GM23338 (cell line): ENCODE results near the gene KIF5A. TPM values are rescaled to one million over a fixed set of nuclear protein-coding genes. Genes with fewer than 3 reads are reported as not detected.
"Not testable (repeated sequence)": the region's sequence is repeated elsewhere in the genome, so short reads cannot be mapped to it uniquely, and the experiment has no call there.

Experiments used
- ATAC-seq: fragments of 200-7000 bp; cut with Tn5 transposase; 3 replicates; pipeline ENCODE4 v1.9.1; 2020
- DNase-seq: peaks from one replicate; pipeline ENCODE4 v3.0.0-alpha.2; 2015; ENCODE audit warnings: low spot score
- H2AFZ ChIP-seq: fragments of 200-600 bp; sonication (generic); 2 replicates; pipeline ENCODE4 v1.8.0; 2016; ENCODE audit warnings: antibody characterized with exemption, mild to moderate bottlenecking, moderate library complexity
- H3F3A ChIP-seq: fragments of 200-600 bp; sonication (generic); replicated peaks from 2 replicates; pipeline ENCODE4 v1.8.0; 2017; ENCODE audit warnings: antibody characterized with exemption, mixed run types, low read depth
- H3K27ac ChIP-seq: fragments of 200-600 bp; sonication (generic); 2 replicates; pipeline ENCODE4 v1.6.1; 2016; ENCODE audit warnings: low read depth
- H3K27me3 ChIP-seq: fragments of 200-600 bp; sonication (generic); 2 replicates; pipeline ENCODE4 v1.8.0; 2016; ENCODE audit warnings: mild to moderate bottlenecking, mixed run types, moderate library complexity; ENCODE audit not compliant: insufficient read depth
- H3K36me3 ChIP-seq: fragments of 200-600 bp; sonication (generic); 2 replicates; pipeline ENCODE4 v1.8.0; 2016; ENCODE audit warnings: mild to moderate bottlenecking; ENCODE audit not compliant: insufficient read depth
- H3K4me1 ChIP-seq: fragments of 200-600 bp; sonication (generic); 2 replicates; pipeline ENCODE4 v1.8.0; 2016; ENCODE audit warnings: mild to moderate bottlenecking, moderate library complexity; ENCODE audit not compliant: insufficient read depth
- H3K4me2 ChIP-seq: fragments of 200-600 bp; sonication (generic); 2 replicates; pipeline ENCODE4 v1.7.1; 2017; ENCODE audit warnings: mixed run types
- H3K4me3 ChIP-seq: fragments of 200-600 bp; sonication (generic); 2 replicates; pipeline ENCODE4 v1.6.1; 2016; ENCODE audit warnings: mixed run types
- H3K79me2 ChIP-seq: fragments of 200-600 bp; sonication (generic); replicated peaks from 2 replicates; pipeline ENCODE4 v1.8.0; 2017; ENCODE audit warnings: mild to moderate bottlenecking; ENCODE audit not compliant: insufficient read depth
- H3K9me2 ChIP-seq: fragments of 200-600 bp; sonication (generic); 2 replicates; pipeline ENCODE4 v1.8.0; 2017; ENCODE audit not compliant: insufficient read depth
- H4K20me1 ChIP-seq: fragments of 200-600 bp; sonication (generic); replicated peaks from 2 replicates; pipeline ENCODE4 v1.8.0; 2017; ENCODE audit warnings: mild to moderate bottlenecking; ENCODE audit not compliant: insufficient read depth
- H3K27ac Mint-ChIP-seq: 2 replicates; pipeline ENCODE4 v1.8.0; 2020; ENCODE audit warnings: inconsistent platforms, mild to moderate bottlenecking, moderate library complexity, mixed read lengths
- H3K27me3 Mint-ChIP-seq: 3 replicates; pipeline ENCODE4 v1.8.0; 2022; ENCODE audit warnings: low read depth, mild to moderate bottlenecking, moderate library complexity, mixed read lengths, inconsistent platforms; ENCODE audit not compliant: insufficient read depth, poor library complexity
- H3K36me3 Mint-ChIP-seq: 3 replicates; pipeline ENCODE4 v1.8.0; 2021; ENCODE audit warnings: low read depth, mild to moderate bottlenecking, inconsistent platforms, moderate library complexity, mixed read lengths
- H3K4me1 Mint-ChIP-seq: 3 replicates; pipeline ENCODE4 v1.8.0; 2020; ENCODE audit warnings: mild to moderate bottlenecking, inconsistent platforms, mixed read lengths
- H3K4me3 Mint-ChIP-seq: 3 replicates; pipeline ENCODE4 v1.8.0; 2021; ENCODE audit warnings: moderate library complexity, mild to moderate bottlenecking, inconsistent platforms, mixed read lengths
- H3K9me3 Mint-ChIP-seq: 3 replicates; pipeline ENCODE4 v1.8.0; 2020; ENCODE audit warnings: moderate library complexity, mild to moderate bottlenecking, inconsistent platforms, mixed read lengths
- CREB1 ChIP-seq: fragments of 250-450 bp; sonication (Bioruptor Pico); IDR thresholded peaks from 2 replicates; pipeline ENCODE4 v1.5.0; 2020; ENCODE audit warnings: low read depth, mild to moderate bottlenecking, moderate library complexity
- JUNB ChIP-seq: IDR thresholded peaks from one replicate; pipeline ENCODE4 v1.6.1; 2016; ENCODE audit warnings: antibody characterized with exemption; ENCODE audit not compliant: unreplicated experiment
- polyA plus RNA-seq: library from polyadenylated mRNA; unstranded; fragments of >200 nt; fragmentation: Nextera tagmentation; extraction: Ambion mirVana; gene quantifications from 2 replicates; pipeline ENCODE4 v1.2.1, GENCODE V29; 2016
- total RNA-seq: library from RNA; depleted of rRNA; stranded (reverse); fragments of >200 nt; shearing (Covaris generic); gene quantifications from 2 replicates; pipeline ENCODE4 v1.2.3, GENCODE V29; 2014
- TF ChIP-seq, protein P1 (sequence below): IDR thresholded peaks from one replicate; pipeline ENCODE4 v1.6.1; 2018; ENCODE audit warnings: antibody characterized with exemption; ENCODE audit not compliant: unreplicated experiment

KIF5A gene
- total and polyA plus RNA-seq, 2 experiments from 2014 or later = 11.1 to 21.3 TPM

DNA sequence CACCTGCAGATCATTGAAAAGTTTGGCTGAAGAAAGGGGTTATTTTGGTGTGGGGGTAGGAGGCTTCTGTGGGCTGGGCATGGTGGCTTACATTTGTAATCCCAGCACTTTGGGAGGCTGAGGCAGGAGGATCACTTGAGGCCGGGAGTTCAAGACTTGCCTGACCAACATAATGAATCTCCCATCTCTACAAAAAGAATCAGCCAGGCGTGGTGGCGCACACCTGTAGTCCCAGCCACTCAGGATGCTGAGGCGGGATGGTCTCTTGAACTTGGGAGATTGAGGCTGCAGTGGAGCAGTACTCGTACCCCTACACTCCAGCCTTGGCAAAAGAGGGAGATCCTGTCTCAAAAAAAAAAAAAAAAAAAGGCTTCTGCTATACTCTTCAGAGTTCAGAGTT lies 36.6 kb upstream of the KIF5A start:
- Histone ChIP-seq H3K4me2 (no peak overlapping the region), H2AFZ (no peak overlapping the region), H3K79me2 (peaks cover 29% of the 10 kb centered on the region), H4K20me1 (peaks cover 41% of the 10 kb centered on the region), H3K9me2 (no peaks in the 10 kb centered on the region), H3K27me3 (no peaks in the 10 kb centered on the region), H3K27ac (no peak overlapping the region), H3F3A (peaks cover 61% of the 10 kb centered on the region), H3K36me3 (peaks cover 93% of the 10 kb centered on the region), H3K4me3 (no peak overlapping the region), H3K4me1 (peaks cover 4% of the 10 kb centered on the region)
- H3K9me3 Mint-ChIP-seq = no peaks in the 10 kb centered on the region; the same call in 1 of the 3 replicates
- ATAC-seq = no peak
- TF ChIP-seq, protein P1, sequence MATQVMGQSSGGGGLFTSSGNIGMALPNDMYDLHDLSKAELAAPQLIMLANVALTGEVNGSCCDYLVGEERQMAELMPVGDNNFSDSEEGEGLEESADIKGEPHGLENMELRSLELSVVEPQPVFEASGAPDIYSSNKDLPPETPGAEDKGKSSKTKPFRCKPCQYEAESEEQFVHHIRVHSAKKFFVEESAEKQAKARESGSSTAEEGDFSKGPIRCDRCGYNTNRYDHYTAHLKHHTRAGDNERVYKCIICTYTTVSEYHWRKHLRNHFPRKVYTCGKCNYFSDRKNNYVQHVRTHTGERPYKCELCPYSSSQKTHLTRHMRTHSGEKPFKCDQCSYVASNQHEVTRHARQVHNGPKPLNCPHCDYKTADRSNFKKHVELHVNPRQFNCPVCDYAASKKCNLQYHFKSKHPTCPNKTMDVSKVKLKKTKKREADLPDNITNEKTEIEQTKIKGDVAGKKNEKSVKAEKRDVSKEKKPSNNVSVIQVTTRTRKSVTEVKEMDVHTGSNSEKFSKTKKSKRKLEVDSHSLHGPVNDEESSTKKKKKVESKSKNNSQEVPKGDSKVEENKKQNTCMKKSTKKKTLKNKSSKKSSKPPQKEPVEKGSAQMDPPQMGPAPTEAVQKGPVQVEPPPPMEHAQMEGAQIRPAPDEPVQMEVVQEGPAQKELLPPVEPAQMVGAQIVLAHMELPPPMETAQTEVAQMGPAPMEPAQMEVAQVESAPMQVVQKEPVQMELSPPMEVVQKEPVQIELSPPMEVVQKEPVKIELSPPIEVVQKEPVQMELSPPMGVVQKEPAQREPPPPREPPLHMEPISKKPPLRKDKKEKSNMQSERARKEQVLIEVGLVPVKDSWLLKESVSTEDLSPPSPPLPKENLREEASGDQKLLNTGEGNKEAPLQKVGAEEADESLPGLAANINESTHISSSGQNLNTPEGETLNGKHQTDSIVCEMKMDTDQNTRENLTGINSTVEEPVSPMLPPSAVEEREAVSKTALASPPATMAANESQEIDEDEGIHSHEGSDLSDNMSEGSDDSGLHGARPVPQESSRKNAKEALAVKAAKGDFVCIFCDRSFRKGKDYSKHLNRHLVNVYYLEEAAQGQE = no peak
- TF ChIP-seq CREB1 (CRISPR knock-in tag) (no peak), JUNB (no peak)
- H3K36me3 Mint-ChIP-seq = peaks cover 95% of the 10 kb centered on the region
- no peak overlapping the region for H3K27ac Mint-ChIP-seq
- H3K27me3 Mint-ChIP-seq = peaks cover 19% of the 10 kb centered on the region
- no peak overlapping the region for H3K4me3 Mint-ChIP-seq
- no peak for DNase-seq
- H3K4me1 Mint-ChIP-seq = peaks cover 11% of the 10 kb centered on the region

DNA sequence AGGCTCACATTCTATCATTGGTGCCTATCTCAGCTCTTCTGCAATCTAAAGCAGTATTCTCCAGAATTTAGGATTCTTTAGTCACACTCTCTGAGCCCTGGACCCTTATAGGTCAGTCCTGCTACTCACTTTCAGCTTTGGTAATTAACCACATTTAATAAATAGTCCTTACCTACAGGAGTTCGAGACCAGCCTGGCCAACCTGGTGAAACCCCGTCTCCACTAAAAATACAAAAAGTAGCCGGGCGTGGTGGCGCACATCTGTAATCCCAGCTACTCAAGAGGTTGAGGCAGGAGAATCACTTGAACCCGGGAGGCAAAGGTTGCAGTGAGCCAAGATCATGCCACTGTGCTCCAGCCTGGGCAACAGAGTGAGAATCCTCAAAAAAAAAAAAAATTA lies 36.2 kb upstream of the KIF5A start:
- H2AFZ ChIP-seq, H3K27me3 ChIP-seq, ATAC-seq, H3K4me3 Mint-ChIP-seq, H3K4me2 ChIP-seq, H3K9me3 Mint-ChIP-seq, H3K4me1 ChIP-seq, DNase-seq, H3K27ac Mint-ChIP-seq, H3K27ac ChIP-seq, H3K4me3 ChIP-seq, H3K9me2 ChIP-seq: not testable (repeated sequence)
- H3K4me1 Mint-ChIP-seq = peaks cover 14% of the 10 kb centered on the region
- Histone ChIP-seq H3K36me3 (peaks cover 89% of the 10 kb centered on the region), H3K79me2 (peaks cover 34% of the 10 kb centered on the region), H4K20me1 (peaks cover 45% of the 10 kb centered on the region), H3F3A (peaks cover 66% of the 10 kb centered on the region)
- peaks cover 95% of the 10 kb centered on the region for H3K36me3 Mint-ChIP-seq
- H3K27me3 Mint-ChIP-seq = peaks cover 14% of the 10 kb centered on the region

DNA sequence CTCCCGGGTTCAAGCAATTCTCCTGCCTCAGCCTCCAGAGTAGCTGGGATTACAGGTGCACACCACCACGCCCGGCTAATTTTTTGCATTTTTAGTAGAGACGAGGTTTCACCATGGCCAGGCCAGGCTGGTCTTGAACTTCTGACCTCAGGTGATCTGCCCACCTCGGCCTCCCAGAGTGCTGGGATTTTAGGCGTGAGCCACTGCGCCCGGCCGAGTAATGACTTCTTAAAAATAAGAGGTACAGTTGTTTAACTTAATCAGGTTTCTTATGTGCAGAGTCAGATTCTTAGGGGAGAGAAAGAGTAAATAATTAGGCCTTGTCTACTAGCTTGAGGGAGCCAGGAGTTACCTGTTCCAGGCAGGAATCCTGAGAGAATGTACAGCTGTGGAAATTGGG lies 35.6 kb upstream of the KIF5A start:
- H3K27me3 Mint-ChIP-seq = peaks cover 14% of the 10 kb centered on the region
- Histone ChIP-seq H3K36me3 (peaks cover 83% of the 10 kb centered on the region), H4K20me1 (peaks cover 49% of the 10 kb centered on the region), H3K79me2 (peaks cover 39% of the 10 kb centered on the region), H3F3A (peaks cover 71% of the 10 kb centered on the region), H3K4me1 (peaks cover 14% of the 10 kb centered on the region)
- H3K9me2 ChIP-seq, H3K27me3 ChIP-seq, H3K4me3 Mint-ChIP-seq, DNase-seq, H3K27ac ChIP-seq, H3K9me3 Mint-ChIP-seq, H3K4me3 ChIP-seq, H2AFZ ChIP-seq, H3K4me2 ChIP-seq, ATAC-seq, H3K27ac Mint-ChIP-seq: not testable (repeated sequence)
- peaks cover 19% of the 10 kb centered on the region for H3K4me1 Mint-ChIP-seq
- peaks cover 95% of the 10 kb centered on the region for H3K36me3 Mint-ChIP-seq
